Measurements from ENCODE around the gene PARD3B.
"Not testable (repeated sequence)": the region's sequence is repeated elsewhere in the genome, so short reads cannot be mapped to it uniquely, and the experiment has no call there.

Gene PARD3B

DNA sequence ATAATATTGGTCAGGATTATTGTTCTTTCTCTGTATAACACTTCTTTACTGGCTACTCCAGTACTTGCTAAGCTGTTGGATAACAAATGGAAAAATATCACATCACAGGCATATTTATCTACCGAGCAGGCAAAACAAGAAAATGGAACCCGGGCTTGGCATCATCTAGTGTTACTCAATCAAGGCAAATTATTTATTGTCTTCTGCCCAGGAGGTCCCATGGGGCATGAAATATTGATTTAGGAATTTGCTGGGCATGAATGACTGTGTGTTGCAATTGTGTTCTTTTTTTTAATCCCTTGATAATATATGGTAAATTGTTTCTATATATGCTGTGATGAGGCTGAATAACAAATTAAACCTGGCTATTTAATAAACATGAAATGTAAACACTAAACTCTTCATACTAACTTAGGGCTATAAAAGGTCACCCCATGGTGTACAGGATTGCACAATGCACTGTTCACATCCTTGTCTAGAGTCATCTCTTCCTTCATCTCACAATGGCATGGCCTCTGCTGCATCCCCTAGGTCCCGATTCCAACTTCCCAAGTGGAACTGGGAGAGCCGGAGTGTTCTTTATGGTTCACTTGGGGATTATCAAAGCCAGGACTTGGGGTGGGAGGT lies 2.2 kb upstream of the PARD3B start:
- DNase-seq (ENCODE audit: low read depth): no peak

- DNase-seq (ENCODE audit: low read depth): no peak
Observed at GRCh38 chr2:204545861-204546735, 823 bp downstream of the PARD3B start.

DNA sequence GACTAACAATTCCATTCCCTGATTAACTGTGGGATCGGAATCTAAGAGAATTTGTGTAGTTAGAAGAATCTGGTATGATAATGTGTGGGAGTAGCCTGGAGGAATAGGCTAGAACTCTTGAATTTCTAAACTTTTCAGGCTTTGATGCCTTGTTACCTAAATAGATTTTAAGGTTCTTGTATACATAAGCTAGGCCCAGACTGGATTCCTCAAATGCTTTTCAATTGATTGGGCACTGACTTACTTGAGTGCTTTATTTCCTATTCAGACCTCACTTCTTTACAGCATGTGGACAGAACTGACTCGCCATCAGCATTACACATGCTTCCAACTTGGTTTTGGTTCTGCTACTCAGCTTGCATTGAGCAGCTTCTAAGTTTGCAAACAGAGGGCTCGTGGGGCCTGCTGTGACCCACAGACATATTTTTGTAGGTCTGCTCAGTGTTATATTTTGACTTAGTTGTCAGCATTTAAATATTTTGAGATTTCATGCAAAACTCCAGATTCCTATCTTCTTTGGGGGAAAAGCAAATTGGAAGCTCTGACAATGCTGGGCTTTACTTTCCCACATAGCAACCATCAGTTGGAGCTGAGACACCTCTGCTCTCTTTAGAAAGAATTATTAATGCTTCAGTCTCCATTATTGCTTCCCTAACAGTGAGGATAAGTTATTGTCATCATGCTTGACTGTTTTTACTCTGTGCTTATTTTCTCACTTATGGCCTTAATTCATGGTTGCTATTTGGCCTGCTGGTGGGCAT lies 5.7 kb downstream of the PARD3B start:
- no peak for DNase-seq (ENCODE audit: low read depth)

GRCh38 chr2:204551512-204551863 lies 6.2 kb downstream of the PARD3B start:
- no peak for DNase-seq (ENCODE audit: low read depth)

- DNase-seq (ENCODE audit: low read depth): no peak
Observed at GRCh38 chr2:204557604-204558003, 12.3 kb downstream of the PARD3B start.

- not testable (repeated sequence) for DNase-seq (ENCODE audit: low read depth)
Observed at GRCh38 chr2:204559358-204559757, 14.1 kb downstream of the PARD3B start.

DNA sequence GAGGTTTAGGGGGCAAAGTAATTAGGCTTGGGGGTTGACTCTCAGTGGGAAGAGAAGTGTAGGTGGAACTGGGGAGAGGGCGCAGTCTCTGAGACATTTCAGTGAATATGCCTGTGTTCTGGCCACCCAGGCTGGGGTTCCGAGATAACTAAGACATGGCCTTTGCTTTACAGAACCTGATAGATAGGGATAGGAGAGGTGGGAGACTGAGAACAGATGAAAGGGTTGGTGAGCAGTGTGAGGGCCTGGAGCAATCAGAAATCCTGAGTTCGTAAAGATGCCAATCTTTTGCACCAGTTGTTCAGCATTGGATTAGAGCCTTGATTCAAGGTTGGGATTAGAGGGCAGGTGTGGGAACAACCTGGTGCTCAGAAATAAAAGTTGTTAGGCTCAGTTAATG lies 15.6 kb downstream of the PARD3B start:
- DNase-seq (ENCODE audit: low read depth): no peak

GRCh38 chr2:204561771-204562170 lies 16.5 kb downstream of the PARD3B start:
- no peak for DNase-seq (ENCODE audit: low read depth)

DNA sequence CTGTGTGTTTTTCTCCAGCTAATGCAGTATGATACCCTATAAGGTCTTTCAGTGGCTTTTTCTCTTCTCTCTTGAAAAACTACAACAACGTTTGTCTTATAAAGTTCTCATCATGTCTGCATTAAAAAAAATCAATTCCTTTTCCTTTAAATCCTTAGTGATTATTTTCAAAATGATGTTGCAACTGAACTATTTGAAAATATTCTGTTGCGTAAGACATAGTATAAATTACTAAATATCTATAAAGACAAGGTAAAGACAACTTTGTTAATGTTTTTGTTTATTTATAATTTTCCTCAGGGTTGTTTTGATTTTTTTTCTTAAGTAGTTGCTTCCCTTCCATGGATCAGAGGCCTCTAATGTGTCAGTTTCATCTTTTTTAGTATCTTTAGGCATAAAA lies 21.2 kb downstream of the PARD3B start:
- DNase-seq (ENCODE audit: low read depth): no peak

DNA sequence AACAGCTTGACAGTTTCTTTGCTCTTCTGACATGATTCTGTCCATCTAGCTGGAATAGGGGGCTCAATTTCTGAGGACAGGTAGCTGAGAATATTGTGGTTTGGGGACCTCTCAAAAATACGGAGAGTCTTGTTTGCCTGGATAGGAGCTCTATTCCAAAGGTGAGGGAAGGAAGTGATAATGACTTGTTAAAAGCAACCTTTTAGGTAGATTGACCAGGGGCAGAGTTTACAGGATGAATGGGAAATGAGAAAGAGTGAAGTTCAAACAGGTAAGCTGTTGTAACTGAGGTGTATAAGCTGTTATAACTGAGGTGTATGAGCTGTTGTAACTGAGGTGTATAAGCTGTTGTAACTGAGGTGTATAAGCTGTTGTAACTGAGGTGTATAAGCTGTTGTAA lies 25.1 kb downstream of the PARD3B start:
- DNase-seq (ENCODE audit: low read depth): no peak

DNA sequence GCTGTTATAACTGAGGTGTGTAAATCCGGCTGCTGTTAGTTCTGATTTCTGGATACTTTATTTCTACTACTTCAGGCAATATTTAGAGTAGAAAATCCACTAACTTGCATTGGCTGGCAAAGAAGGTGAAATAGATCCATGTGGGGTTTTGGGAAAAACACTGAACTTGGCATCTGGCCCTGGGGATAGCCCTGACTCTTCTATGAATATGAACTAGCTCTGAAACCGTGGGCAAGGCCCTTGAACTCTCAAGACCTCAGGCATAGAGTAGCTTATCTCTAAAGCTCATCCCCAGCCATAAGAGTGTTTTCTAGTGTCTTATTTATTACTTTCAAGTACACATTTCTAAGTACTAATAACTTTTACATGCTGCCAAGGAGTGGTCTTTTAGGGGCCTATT lies 25.8 kb downstream of the PARD3B start:
- DNase-seq (ENCODE audit: low read depth): no peak

- DNase-seq (ENCODE audit: low read depth): no peak
Observed at GRCh38 chr2:204571911-204572310, 26.6 kb downstream of the PARD3B start.

DNA sequence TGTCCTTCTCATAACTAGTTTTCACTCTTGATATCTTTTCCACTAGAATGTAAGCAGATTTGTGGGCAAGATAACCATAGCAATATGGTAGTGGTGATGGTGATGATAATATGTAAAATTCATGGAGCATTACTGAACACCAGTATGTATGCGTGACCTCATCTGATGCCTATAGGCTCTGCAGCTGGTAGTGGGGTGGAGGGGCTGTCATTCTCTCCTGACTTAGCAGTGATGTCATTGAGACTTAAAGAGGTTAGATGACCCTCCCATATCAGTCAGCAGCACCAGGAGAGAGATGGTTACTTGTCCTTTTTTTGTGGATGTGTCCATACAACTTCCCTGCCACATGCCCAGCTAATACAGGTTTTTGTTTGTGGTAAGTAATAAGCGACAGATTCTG lies 27.9 kb downstream of the PARD3B start:
- DNase-seq (ENCODE audit: low read depth): no peak

GRCh38 chr2:204574486-204574885 lies 29.2 kb downstream of the PARD3B start:
- DNase-seq (ENCODE audit: low read depth): no peak

DNA sequence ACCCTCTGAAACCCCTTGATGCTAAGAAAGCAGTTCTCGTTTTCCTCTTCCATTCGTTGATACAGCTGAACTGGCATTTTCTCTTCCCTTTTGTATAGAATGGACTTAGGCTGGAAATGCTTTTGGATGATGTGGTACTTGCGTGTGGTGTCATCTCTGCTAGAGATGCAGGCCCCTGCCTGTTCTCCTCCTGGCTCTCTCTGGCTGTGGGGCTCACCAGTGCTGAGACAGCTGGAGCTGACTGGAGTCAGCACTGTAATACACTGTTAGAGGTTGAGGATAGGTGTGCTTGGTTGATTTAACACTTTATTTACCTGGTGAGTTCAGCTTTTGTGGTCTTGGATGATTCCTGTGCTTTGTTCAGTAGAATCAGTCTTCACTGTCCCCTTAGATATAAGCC lies 30.2 kb downstream of the PARD3B start:
- DNase-seq (ENCODE audit: low read depth): no peak

GRCh38 chr2:204576362-204576979 lies 31.2 kb downstream of the PARD3B start:
- no peak for DNase-seq (ENCODE audit: low read depth)

GRCh38 chr2:204578928-204579598 lies 33.8 kb downstream of the PARD3B start:
- no peak for DNase-seq (ENCODE audit: low read depth)

DNA sequence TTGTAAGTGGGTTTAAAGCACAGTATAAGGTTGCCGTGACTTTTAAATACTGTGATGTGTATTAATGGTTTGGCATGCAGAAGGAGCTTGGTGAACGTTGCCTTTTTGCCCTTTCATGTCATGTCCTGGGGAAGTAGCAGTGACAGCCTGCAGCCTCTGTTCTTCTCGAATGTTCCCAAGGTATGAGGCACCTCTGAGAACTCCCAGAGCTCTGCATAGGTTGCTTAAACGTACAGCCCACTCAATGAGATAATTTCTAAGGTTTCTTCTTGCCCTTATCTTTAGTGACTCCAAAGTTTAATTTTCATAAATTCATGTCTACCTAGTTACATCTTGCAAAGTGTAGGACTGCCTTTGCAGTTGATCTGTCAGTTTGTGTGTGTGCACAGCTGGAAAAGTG lies 36.7 kb downstream of the PARD3B start:
- no peak for DNase-seq (ENCODE audit: low read depth)

- DNase-seq (ENCODE audit: low read depth): no peak
Observed at GRCh38 chr2:204583773-204584172, 38.5 kb downstream of the PARD3B start.

DNA sequence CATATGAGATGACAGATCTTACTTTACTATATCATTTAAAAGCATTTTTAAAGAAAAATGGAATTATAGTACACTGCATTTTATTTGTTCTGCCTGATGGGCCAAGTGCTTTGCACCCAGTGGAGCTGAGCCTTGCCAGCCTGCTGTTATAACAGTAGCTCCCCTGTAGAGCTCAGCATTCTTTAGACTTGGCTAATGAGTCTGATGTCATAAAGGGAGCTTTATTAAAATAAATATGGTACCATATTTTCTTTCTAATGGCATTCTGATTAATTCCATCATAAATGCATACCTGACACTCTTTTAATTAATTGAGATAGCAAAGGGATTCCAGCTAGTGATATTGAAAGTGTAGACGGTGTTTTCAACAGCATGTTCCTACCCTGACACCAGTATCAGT lies 40.7 kb downstream of the PARD3B start:
- no peak for DNase-seq (ENCODE audit: low read depth)

DNA sequence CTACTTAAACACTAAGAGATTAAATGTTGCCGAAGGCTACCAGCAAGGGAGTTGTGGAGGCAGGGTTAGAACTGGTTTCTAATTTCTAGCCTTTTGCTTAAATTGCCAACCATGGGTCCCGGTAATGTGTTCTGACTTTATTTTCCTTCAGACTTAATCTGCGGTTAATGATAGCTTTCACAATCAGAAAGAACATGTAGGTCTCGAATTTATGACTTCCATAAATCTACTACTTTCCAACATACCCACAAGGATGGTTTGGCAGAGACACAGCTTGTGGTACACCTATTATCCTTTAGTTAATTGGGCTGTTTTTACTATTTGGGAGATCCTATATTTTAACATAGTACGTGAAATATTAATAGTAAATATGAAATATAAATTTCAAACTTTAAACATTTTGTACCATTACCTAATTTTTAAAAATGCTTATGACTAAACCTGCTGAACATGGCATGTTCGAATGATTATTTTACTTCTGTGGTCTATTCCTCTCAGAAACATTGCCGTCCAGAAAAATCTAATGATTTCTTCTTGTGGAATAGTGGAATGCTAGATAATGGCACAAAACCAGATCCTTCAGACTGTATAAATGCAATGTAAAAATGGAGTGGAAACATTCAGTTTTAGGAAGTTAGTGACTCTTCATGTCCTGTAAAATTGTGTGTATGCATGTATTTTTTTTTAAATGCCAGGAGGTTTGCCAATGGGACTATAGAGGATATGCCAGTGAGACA lies 41.3 kb downstream of the PARD3B start:
- no peak for DNase-seq (ENCODE audit: low read depth)
